Trophoblast cell (in vitro differentiated cells and primary cell): ENCODE data around the gene GLRA2.

Experiments used
- DNase-seq, 2 donors: peaks; one replicate each; pipeline ENCODE4 v3.0.0-alpha.2; 2016
- H2AFZ ChIP-seq: 2 replicates; pipeline ENCODE4 v1.6.1; 2013; ENCODE audit warnings: low read length, moderate library complexity, mild to moderate bottlenecking; ENCODE audit not compliant: insufficient read depth, poor library complexity
- H2AK5ac ChIP-seq: 2 replicates; pipeline ENCODE4 v1.6.1; 2013; ENCODE audit warnings: mild to moderate bottlenecking, low read length
- H2BK120ac ChIP-seq: 2 replicates; pipeline ENCODE4 v1.6.1; 2013; ENCODE audit warnings: low read length, mild to moderate bottlenecking, moderate library complexity; ENCODE audit not compliant: insufficient read depth, poor library complexity
- H2BK12ac ChIP-seq: 2 replicates; pipeline ENCODE4 v1.6.1; 2013; ENCODE audit warnings: mild to moderate bottlenecking, low read length, moderate library complexity
- H2BK5ac ChIP-seq: 2 replicates; pipeline ENCODE4 v1.6.1; 2013; ENCODE audit warnings: low read length, low read depth, moderate library complexity, mild to moderate bottlenecking; ENCODE audit not compliant: poor library complexity
- H3K14ac ChIP-seq: 2 replicates; pipeline ENCODE4 v1.6.1; 2013; ENCODE audit warnings: mild to moderate bottlenecking, low read length
- H3K18ac ChIP-seq: 2 replicates; pipeline ENCODE4 v1.6.1; 2013; ENCODE audit warnings: mild to moderate bottlenecking, low read length
- H3K23ac ChIP-seq: 2 replicates; pipeline ENCODE4 v1.6.1; 2013; ENCODE audit warnings: low read length
- H3K27ac ChIP-seq: 2 replicates; pipeline ENCODE4 v1.5.1; 2013; ENCODE audit warnings: low read depth, mild to moderate bottlenecking, inconsistent platforms, low read length, moderate library complexity
- H3K27me3 ChIP-seq: 2 replicates; pipeline ENCODE4 v1.6.1; 2013; ENCODE audit warnings: inconsistent platforms, mild to moderate bottlenecking, low read length, moderate library complexity; ENCODE audit not compliant: insufficient read depth
- H3K36me3 ChIP-seq, 2 experiments: 1 replicate in 1 of 2; 2 replicates in 1 of 2; pipeline ENCODE4 v1.6.1; 2013; ENCODE audit warnings: low read length in 2 of 2, mild to moderate bottlenecking in 2 of 2, moderate library complexity in 1 of 2; ENCODE audit not compliant: insufficient read depth in 2 of 2, control insufficient read depth in 1 of 2
- H3K4ac ChIP-seq: 2 replicates; pipeline ENCODE4 v1.6.1; 2013; ENCODE audit warnings: low read depth, mild to moderate bottlenecking, low read length, moderate library complexity
- H3K4me1 ChIP-seq, 2 experiments: 1 replicate in 1 of 2; 2 replicates in 1 of 2; pipeline ENCODE4 v1.6.1; 2013; ENCODE audit warnings: low read length in 2 of 2, mild to moderate bottlenecking in 2 of 2, moderate library complexity in 1 of 2; ENCODE audit not compliant: insufficient read depth in 2 of 2, control insufficient read depth in 1 of 2
- H3K4me2 ChIP-seq: 2 replicates; pipeline ENCODE4 v1.6.1; 2013; ENCODE audit warnings: inconsistent platforms, mild to moderate bottlenecking, low read length, moderate library complexity
- H3K4me3 ChIP-seq: 2 replicates; pipeline ENCODE4 v1.5.1; 2013; ENCODE audit warnings: mild to moderate bottlenecking, low read depth, low read length, inconsistent platforms
- H3K79me1 ChIP-seq: one replicate; pipeline ENCODE4 v1.6.1; 2013; ENCODE audit warnings: low read length
- H3K79me2 ChIP-seq: 2 replicates; pipeline ENCODE4 v1.6.1; 2013; ENCODE audit warnings: low read length, mild to moderate bottlenecking; ENCODE audit not compliant: control insufficient read depth, insufficient read depth, poor library complexity
- H3K9ac ChIP-seq: 2 replicates; pipeline ENCODE4 v1.6.1; 2013; ENCODE audit warnings: mild to moderate bottlenecking, low read length
- H3K9me3 ChIP-seq: 2 replicates; pipeline ENCODE4 v1.6.1; 2013; ENCODE audit warnings: low read depth, mild to moderate bottlenecking, control low read depth, inconsistent platforms, low read length; ENCODE audit not compliant: insufficient read depth
- H4K12ac ChIP-seq: 2 replicates; pipeline ENCODE4 v1.6.1; 2013; ENCODE audit warnings: low read depth, mild to moderate bottlenecking, low read length, moderate library complexity
- H4K8ac ChIP-seq: 2 replicates; pipeline ENCODE4 v1.6.1; 2013; ENCODE audit warnings: low read depth, mild to moderate bottlenecking, low read length, moderate library complexity
- H4K91ac ChIP-seq: one replicate; pipeline ENCODE4 v1.6.1; 2013; ENCODE audit warnings: low read depth, mild to moderate bottlenecking, low read length, moderate library complexity
- WGBS: extraction: QIAGEN DNeasy Blood & Tissue Kit; methylation state at CpG from one replicate; pipeline ENCODE4 v1.1.7; 2013; ENCODE audit warnings: missing lambda C conversion rate; ENCODE audit not compliant: insufficient read length, insufficient coverage; ENCODE audit errors: extremely low coverage; 5-methylcytosine and 5-hydroxymethylcytosine counted together

Gene GLRA2

DNA sequence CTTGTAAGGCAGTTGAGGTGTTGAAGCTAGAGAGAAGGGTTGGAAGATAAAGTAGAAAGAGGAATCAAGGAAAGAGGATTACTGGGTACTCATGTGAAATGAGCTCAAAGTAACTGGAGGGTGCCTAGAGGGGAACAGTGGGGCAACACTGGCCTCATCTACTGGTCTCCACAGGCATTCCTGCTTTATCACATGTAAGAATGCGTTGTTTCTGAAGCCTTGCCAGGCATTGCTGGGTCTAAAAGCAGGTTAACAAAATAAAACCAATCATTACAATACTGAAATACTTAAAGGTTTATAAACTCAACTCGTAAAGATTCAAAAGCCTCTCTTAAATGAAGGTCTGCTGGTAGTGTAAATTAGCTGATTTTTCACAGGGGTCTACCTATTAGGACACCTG lies 247.6 kb downstream of the GLRA2 start:
- H3K9me3 ChIP-seq = no peaks in the 10 kb centered on the region
- H3K23ac ChIP-seq = no peak overlapping the region
- no peak overlapping the region for H3K18ac ChIP-seq
- H3K79me1 ChIP-seq = no peaks in the 10 kb centered on the region
- WGBS = no CpG with 5 or more reads among the region's 2 CpGs
- no peak overlapping the region for H4K12ac ChIP-seq
- no peak overlapping the region for H2BK120ac ChIP-seq
- H2AFZ ChIP-seq = no peak overlapping the region
- no peak overlapping the region for H4K8ac ChIP-seq
- no peak overlapping the region for H2AK5ac ChIP-seq
- H3K27ac ChIP-seq = no peak overlapping the region
- no peak overlapping the region for H3K4ac ChIP-seq
- H2BK5ac ChIP-seq = no peak overlapping the region
- no peak overlapping the region for H2BK12ac ChIP-seq
- no peak overlapping the region for H4K91ac ChIP-seq
- H3K27me3 ChIP-seq = no peaks in the 10 kb centered on the region
- H3K4me3 ChIP-seq = no peak overlapping the region
- H3K9ac ChIP-seq = no peak overlapping the region
- DNase-seq = no peak
- no peak overlapping the region for H3K14ac ChIP-seq
- H3K79me2 ChIP-seq = no peaks in the 10 kb centered on the region
- no peak overlapping the region for H3K4me2 ChIP-seq
- H3K36me3 ChIP-seq = peaks cover 0 to 5% of the 10 kb centered on the region in 2 experiments
- H3K4me1 ChIP-seq = no peaks in the 10 kb centered on the region

DNA sequence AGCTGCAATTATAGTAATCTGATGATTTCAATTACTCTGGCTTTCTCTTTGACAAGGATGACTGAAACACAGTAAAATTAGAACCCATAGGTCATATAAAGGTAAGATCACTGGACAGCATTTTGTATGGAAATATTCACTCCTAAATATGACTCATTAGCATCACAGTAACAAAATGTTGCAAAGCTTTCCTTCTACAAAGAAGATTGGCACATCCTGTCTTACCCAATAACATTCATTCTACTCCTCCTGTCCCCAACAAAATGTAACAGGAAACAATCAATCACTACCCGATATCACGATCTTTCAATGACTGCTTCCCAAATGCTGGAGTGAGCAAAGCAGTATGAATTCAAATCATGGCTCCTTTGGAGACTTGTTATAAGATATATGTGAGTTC lies 248.2 kb downstream of the GLRA2 start:
- H4K12ac ChIP-seq = no peak overlapping the region
- no peak overlapping the region for H4K91ac ChIP-seq
- no peaks in the 10 kb centered on the region for H3K4me1 ChIP-seq
- no peak overlapping the region for H2AFZ ChIP-seq
- H3K79me1 ChIP-seq = no peaks in the 10 kb centered on the region
- no peak overlapping the region for H3K23ac ChIP-seq
- no peaks in the 10 kb centered on the region for H3K9me3 ChIP-seq
- no peak overlapping the region for H4K8ac ChIP-seq
- H2AK5ac ChIP-seq = no peak overlapping the region
- no CpG with 5 or more reads among the region's 2 CpGs for WGBS
- no peak overlapping the region for H3K9ac ChIP-seq
- H3K14ac ChIP-seq = no peak overlapping the region
- peaks cover 0 to 2% of the 10 kb centered on the region in 2 experiments for H3K36me3 ChIP-seq
- H2BK12ac ChIP-seq = no peak overlapping the region
- DNase-seq = peak in 1 of 2 donors; percentile 12
- no peaks in the 10 kb centered on the region for H3K27me3 ChIP-seq
- H3K4me2 ChIP-seq = no peak overlapping the region
- no peak overlapping the region for H3K27ac ChIP-seq
- H3K79me2 ChIP-seq = no peaks in the 10 kb centered on the region
- H2BK5ac ChIP-seq = no peak overlapping the region
- H3K18ac ChIP-seq = no peak overlapping the region
- no peak overlapping the region for H3K4me3 ChIP-seq
- no peak overlapping the region for H3K4ac ChIP-seq
- H2BK120ac ChIP-seq = no peak overlapping the region

DNA sequence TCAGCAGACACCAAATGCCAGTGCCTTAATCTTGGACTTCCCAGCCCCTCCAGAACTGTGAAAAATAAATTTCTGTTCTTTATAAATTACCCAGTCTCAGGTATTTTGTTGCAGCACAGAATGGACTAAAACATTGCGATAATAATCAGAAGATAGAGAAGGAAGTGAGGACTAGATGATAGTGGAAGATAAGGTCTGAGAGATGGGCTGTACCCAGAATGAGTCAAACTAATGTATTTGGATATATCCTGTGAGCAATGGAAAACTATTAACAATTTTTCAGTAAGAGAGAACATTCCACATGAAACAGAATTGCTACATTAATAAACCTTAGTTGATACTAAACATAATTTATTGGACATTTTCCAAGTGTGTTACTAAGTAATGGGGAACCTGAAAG lies 250.2 kb downstream of the GLRA2 start:
- DNase-seq = peak in 1 of 2 donors; percentile 10
- H3K79me2 ChIP-seq = no peaks in the 10 kb centered on the region

More for the DNA sequence above, 250.2 kb downstream of the GLRA2 start:
- no CpG with 5 or more reads among the region's 1 CpG for WGBS
- H3K36me3 ChIP-seq = no peaks in the 10 kb centered on the region
- H3K27me3 ChIP-seq = no peaks in the 10 kb centered on the region
- H3K27ac ChIP-seq = no peak overlapping the region
- no peak overlapping the region for H3K4me2 ChIP-seq
- H4K8ac ChIP-seq = no peak overlapping the region
- H4K12ac ChIP-seq = no peak overlapping the region
- no peak overlapping the region for H3K23ac ChIP-seq
- no peak overlapping the region for H2AK5ac ChIP-seq
- H3K4me3 ChIP-seq = no peak overlapping the region
- no peak overlapping the region for H2BK120ac ChIP-seq
- H3K4me1 ChIP-seq = no peaks in the 10 kb centered on the region
- no peak overlapping the region for H3K9ac ChIP-seq
- H3K79me1 ChIP-seq = no peaks in the 10 kb centered on the region
- H2BK12ac ChIP-seq = no peak overlapping the region
- H3K4ac ChIP-seq = no peak overlapping the region
- no peak overlapping the region for H2BK5ac ChIP-seq
- H4K91ac ChIP-seq = no peak overlapping the region
- no peak overlapping the region for H3K18ac ChIP-seq
- no peak overlapping the region for H3K14ac ChIP-seq
- H3K9me3 ChIP-seq = no peaks in the 10 kb centered on the region
- no peak overlapping the region for H2AFZ ChIP-seq
